ENCODE data around the gene MROH2A.
"Not testable (repeated sequence)": the region's sequence is repeated elsewhere in the genome, so short reads cannot be mapped to it uniquely, and the experiment has no call there.

Gene MROH2A

GRCh38 chr2:233858331-233858730 lies 80.2 kb downstream of the MROH2A start:
- no peak for DNase-seq

DNA sequence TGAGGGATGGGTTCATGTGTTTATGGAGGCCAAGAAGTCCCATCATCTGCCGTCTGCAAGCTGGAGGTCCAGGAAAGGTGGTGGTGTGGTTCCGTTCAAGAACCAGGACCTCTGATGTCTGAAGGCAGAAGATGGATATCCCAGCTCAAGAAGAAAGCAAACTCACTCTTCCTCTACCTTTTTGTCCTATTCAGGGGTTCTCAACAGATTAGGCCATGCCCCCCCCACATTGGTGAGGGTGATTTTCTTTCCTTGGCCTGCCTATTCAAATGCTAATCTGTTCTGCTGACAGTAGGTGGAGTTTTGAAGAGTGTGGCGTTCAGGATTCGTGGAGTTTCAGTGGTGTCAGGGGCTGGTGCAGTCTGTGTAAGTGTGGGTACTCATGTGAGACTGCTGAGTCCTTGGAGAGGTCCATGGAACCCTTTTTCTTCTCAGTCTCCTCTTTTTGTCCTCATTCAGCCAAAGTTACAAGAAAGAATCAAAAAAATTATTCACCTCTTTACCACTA lies 84.2 kb downstream of the MROH2A start:
- DNase-seq = no peak

DNA sequence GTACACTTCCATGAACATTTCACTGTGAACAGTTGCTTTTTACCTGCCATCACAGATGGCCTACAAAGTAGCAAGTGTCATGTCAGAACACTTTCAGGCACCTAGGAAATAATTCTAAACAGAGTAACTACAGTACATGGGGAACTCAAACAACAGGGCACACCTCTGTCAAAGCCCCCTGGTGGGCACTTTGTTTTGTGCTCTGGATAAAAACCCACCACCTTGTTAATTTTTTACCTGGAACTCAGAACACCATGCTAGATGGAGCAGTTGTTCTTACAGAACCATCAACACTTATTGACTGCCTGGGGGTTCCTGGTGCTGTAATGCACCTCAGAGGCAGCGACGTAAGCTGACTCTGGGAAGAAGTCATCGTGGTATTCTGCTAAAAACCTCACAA lies 87.7 kb downstream of the MROH2A start:
- no peak for DNase-seq

DNA sequence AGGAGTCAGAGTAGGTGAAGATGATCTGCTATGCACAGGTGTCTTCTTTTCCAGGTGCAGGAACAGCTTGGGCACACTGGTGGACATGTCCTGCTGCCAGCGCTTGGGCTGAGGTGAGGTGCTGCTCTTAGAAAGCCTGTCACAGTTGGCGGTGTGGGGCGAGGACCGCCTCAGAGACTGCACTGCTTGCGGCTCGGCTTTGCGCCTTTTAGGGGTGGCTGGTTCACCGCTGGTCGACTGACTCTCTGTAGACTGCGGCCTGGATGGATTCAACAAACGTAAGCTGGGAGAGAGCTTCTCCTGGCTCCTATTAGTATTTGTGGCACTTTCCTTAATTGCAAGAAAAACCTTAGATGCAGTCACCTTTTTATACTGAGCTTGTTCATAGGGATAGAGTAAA lies 88.3 kb downstream of the MROH2A start:
- no peak for DNase-seq

GRCh38 chr2:233867993-233868532 lies 89.9 kb downstream of the MROH2A start, which contains the start of gene MSL3B:
TSS of gene MSL3B (minus strand) at chr2:233868386.
- peak; percentile 63 for DNase-seq

DNA sequence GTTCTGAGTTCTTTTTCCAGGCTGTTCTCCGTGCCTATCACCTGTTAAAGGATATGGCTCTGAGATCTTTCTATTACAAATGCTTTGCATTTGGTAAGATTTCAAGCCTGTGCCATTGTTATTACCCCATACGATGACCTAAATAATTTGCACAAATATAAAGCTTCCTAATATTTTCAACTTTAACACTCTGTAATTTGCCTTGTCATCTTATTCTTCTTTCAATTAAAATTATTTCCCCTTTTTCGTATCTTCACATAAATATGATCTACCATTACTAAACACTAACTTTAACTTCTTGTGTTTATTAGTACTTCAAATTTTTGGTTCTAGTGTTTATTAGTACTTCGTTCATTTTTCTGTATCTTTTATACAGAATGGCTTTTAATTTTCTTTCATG lies 93.3 kb downstream of the MROH2A start:
- no peak for DNase-seq

GRCh38 chr2:233872125-233872524 lies 94.0 kb downstream of the MROH2A start:
- DNase-seq = not testable (repeated sequence)

- DNase-seq = no peak
Observed at GRCh38 chr2:233882353-233882752, 104.2 kb downstream of the MROH2A start.

Data from NCI-H2171 treated with DMSO at 0.1 percent for 48 hours (cell line).